ENCODE results near the gene WNT16.

DNA sequence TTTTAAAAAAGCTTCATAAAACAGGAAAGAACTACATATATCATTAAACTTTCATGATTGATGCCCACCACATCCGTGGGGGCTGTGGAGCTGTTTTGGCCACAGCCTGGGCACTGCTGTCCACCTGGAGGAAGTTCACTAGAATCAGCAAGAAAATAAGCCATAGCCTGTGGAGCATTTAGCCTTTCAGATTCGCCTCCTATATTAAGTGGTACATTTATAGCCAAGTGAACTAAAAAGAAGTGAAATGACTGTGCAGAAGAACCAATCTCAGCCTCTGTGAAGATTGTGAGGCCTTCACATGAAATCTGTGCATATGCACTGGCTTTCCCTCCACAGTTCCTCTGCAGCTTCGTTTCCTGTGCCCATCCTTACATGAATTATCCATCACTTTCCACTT lies 23.5 kb downstream of the WNT16 start:
- TF ChIP-seq, protein P1, sequence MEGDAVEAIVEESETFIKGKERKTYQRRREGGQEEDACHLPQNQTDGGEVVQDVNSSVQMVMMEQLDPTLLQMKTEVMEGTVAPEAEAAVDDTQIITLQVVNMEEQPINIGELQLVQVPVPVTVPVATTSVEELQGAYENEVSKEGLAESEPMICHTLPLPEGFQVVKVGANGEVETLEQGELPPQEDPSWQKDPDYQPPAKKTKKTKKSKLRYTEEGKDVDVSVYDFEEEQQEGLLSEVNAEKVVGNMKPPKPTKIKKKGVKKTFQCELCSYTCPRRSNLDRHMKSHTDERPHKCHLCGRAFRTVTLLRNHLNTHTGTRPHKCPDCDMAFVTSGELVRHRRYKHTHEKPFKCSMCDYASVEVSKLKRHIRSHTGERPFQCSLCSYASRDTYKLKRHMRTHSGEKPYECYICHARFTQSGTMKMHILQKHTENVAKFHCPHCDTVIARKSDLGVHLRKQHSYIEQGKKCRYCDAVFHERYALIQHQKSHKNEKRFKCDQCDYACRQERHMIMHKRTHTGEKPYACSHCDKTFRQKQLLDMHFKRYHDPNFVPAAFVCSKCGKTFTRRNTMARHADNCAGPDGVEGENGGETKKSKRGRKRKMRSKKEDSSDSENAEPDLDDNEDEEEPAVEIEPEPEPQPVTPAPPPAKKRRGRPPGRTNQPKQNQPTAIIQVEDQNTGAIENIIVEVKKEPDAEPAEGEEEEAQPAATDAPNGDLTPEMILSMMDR (conservative IDR thresholded peaks at IDR 0.05; ENCODE audit: low read depth in 2 of 2): no peak
- TF ChIP-seq POLR2AphosphoS5 (IDR thresholded peaks at IDR 0.05; ENCODE audit: low read depth) (no peak), EZH2phosphoT487 (IDR thresholded peaks at IDR 0.05; ENCODE audit: unreplicated experiment) (no peak), EZH2 (IDR thresholded peaks at IDR 0.05; ENCODE audit: low read depth, unreplicated experiment) (no peak)
